ENCODE results near the gene FRMPD4. TPM values are rescaled to one million over a fixed set of nuclear protein-coding genes. Genes with fewer than 3 reads are reported as not detected.

FRMPD4 gene
- total RNA-seq, 2 donors from 2014 or later: not detected

- ATAC-seq: no peak
These were observed 233.8 kb downstream of the FRMPD4 start for GRCh38 chrX:12372111-12372510.

GRCh38 chrX:12374286-12374685, 236.0 kb downstream of the FRMPD4 start:
- Mint-ChIP-seq H3K27ac (no peak overlapping the region), H3K9me3 (no peaks in the 10 kb centered on the region), H3K36me3 (no peaks in the 10 kb centered on the region)
- DNase-seq (ENCODE audit: low spot score in 2 of 2) (no peak), ATAC-seq (no peak)

More at GRCh38 chrX:12372111-12372510, 233.8 kb downstream of the FRMPD4 start:
- no peak overlapping the region for H3K27ac Mint-ChIP-seq
- H3K9me3 Mint-ChIP-seq: no peaks in the 10 kb centered on the region
- H3K36me3 Mint-ChIP-seq: no peaks in the 10 kb centered on the region
- no peak for DNase-seq (ENCODE audit: low spot score in 2 of 2)

GRCh38 chrX:12378253-12378652, 240.0 kb downstream of the FRMPD4 start:
- Mint-ChIP-seq H3K36me3 (no peaks in the 10 kb centered on the region), H3K27ac (no peak overlapping the region), H3K9me3 (no peaks in the 10 kb centered on the region)
- ATAC-seq (no peak), DNase-seq (ENCODE audit: low spot score in 2 of 2) (no peak)

- ATAC-seq (no peak), DNase-seq (ENCODE audit: low spot score in 2 of 2) (no peak)
- H3K27ac Mint-ChIP-seq: no peak overlapping the region
- no peaks in the 10 kb centered on the region for H3K36me3 Mint-ChIP-seq
- no peaks in the 10 kb centered on the region for H3K9me3 Mint-ChIP-seq
These were observed 240.4 kb downstream of the FRMPD4 start for GRCh38 chrX:12378706-12379105.

GRCh38 chrX:12379671-12380070, 241.4 kb downstream of the FRMPD4 start:
- ATAC-seq (no peak), DNase-seq (ENCODE audit: low spot score in 2 of 2) (no peak)
- Mint-ChIP-seq H3K9me3 (no peaks in the 10 kb centered on the region), H3K36me3 (no peaks in the 10 kb centered on the region), H3K27ac (no peak overlapping the region)

GRCh38 chrX:12383196-12383595, 244.9 kb downstream of the FRMPD4 start:
- H3K9me3 Mint-ChIP-seq: no peaks in the 10 kb centered on the region
- DNase-seq (ENCODE audit: low spot score in 2 of 2): no peak
- H3K36me3 Mint-ChIP-seq: no peaks in the 10 kb centered on the region
- no peak for ATAC-seq
- H3K27ac Mint-ChIP-seq: no peak overlapping the region

GRCh38 chrX:12390301-12390700, 252.0 kb downstream of the FRMPD4 start:
- no peaks in the 10 kb centered on the region for H3K36me3 Mint-ChIP-seq
- no peak overlapping the region for H3K27ac Mint-ChIP-seq
- H3K9me3 Mint-ChIP-seq: no peaks in the 10 kb centered on the region
- DNase-seq (ENCODE audit: low spot score in 2 of 2) (no peak), ATAC-seq (no peak)

- DNase-seq (ENCODE audit: low spot score in 2 of 2) (no peak), ATAC-seq (no peak)
- H3K27ac Mint-ChIP-seq: no peak overlapping the region
- no peaks in the 10 kb centered on the region for H3K9me3 Mint-ChIP-seq
- no peaks in the 10 kb centered on the region for H3K36me3 Mint-ChIP-seq
These were observed 258.3 kb downstream of the FRMPD4 start for GRCh38 chrX:12396584-12396983.

GRCh38 chrX:12400218-12400617, 261.9 kb downstream of the FRMPD4 start:
- H3K27ac Mint-ChIP-seq: no peak overlapping the region
- H3K36me3 Mint-ChIP-seq: no peaks in the 10 kb centered on the region
- H3K9me3 Mint-ChIP-seq: no peaks in the 10 kb centered on the region
- ATAC-seq (no peak), DNase-seq (ENCODE audit: low spot score in 2 of 2) (no peak)

- DNase-seq (ENCODE audit: low spot score in 2 of 2): no peak
- no peaks in the 10 kb centered on the region for H3K9me3 Mint-ChIP-seq
- no peak for ATAC-seq
- H3K36me3 Mint-ChIP-seq: no peaks in the 10 kb centered on the region
- H3K27ac Mint-ChIP-seq: no peak overlapping the region
These were observed 263.0 kb downstream of the FRMPD4 start for GRCh38 chrX:12401252-12401651.

- no peak for DNase-seq (ENCODE audit: low spot score in 2 of 2)
- Mint-ChIP-seq H3K36me3 (no peaks in the 10 kb centered on the region), H3K9me3 (no peaks in the 10 kb centered on the region), H3K27ac (no peak overlapping the region)
- no peak for ATAC-seq
These were observed 265.3 kb downstream of the FRMPD4 start for GRCh38 chrX:12403474-12404082.

- H3K9me3 Mint-ChIP-seq: no peaks in the 10 kb centered on the region
- ATAC-seq (no peak), DNase-seq (ENCODE audit: low spot score in 2 of 2) (no peak)
- H3K36me3 Mint-ChIP-seq: no peaks in the 10 kb centered on the region
- H3K27ac Mint-ChIP-seq: no peak overlapping the region
These were observed 267.0 kb downstream of the FRMPD4 start for GRCh38 chrX:12405306-12405705.

GRCh38 chrX:12410523-12410922, 272.2 kb downstream of the FRMPD4 start:
- ATAC-seq (no peak), DNase-seq (ENCODE audit: low spot score in 2 of 2) (no peak)
- H3K36me3 Mint-ChIP-seq: no peaks in the 10 kb centered on the region
- H3K27ac Mint-ChIP-seq: no peak overlapping the region
- no peaks in the 10 kb centered on the region for H3K9me3 Mint-ChIP-seq

GRCh38 chrX:12411831-12412230, 273.6 kb downstream of the FRMPD4 start:
- Mint-ChIP-seq H3K36me3 (no peaks in the 10 kb centered on the region), H3K27ac (no peak overlapping the region), H3K9me3 (no peaks in the 10 kb centered on the region)
- DNase-seq (ENCODE audit: low spot score in 2 of 2): no peak
- ATAC-seq: no peak

- DNase-seq (ENCODE audit: low spot score in 2 of 2) (no peak), ATAC-seq (no peak)
- no peaks in the 10 kb centered on the region for H3K9me3 Mint-ChIP-seq
- H3K36me3 Mint-ChIP-seq: no peaks in the 10 kb centered on the region
- H3K27ac Mint-ChIP-seq: no peak overlapping the region
These were observed 274.3 kb downstream of the FRMPD4 start for GRCh38 chrX:12412561-12412960.

- DNase-seq (ENCODE audit: low spot score in 2 of 2): no peak
- Mint-ChIP-seq H3K9me3 (peaks cover 0 to 4% of the 10 kb centered on the region in 2 donors), H3K27ac (no peak overlapping the region), H3K36me3 (no peaks in the 10 kb centered on the region)
- ATAC-seq: no peak
These were observed 281.3 kb downstream of the FRMPD4 start for GRCh38 chrX:12419591-12419990.

GRCh38 chrX:12421918-12422317, 283.6 kb downstream of the FRMPD4 start:
- Mint-ChIP-seq H3K27ac (no peak overlapping the region), H3K36me3 (no peaks in the 10 kb centered on the region), H3K9me3 (peaks cover 0 to 4% of the 10 kb centered on the region in 2 donors)
- DNase-seq (ENCODE audit: low spot score in 2 of 2) (no peak), ATAC-seq (no peak)

- H3K36me3 Mint-ChIP-seq: no peaks in the 10 kb centered on the region
- no peak overlapping the region for H3K27ac Mint-ChIP-seq
- DNase-seq (ENCODE audit: low spot score in 2 of 2) (no peak), ATAC-seq (no peak)
- H3K9me3 Mint-ChIP-seq: peaks cover 0 to 4% of the 10 kb centered on the region in 2 donors
These were observed 285.1 kb downstream of the FRMPD4 start for GRCh38 chrX:12423346-12423745.

GRCh38 chrX:12425496-12425895, 287.2 kb downstream of the FRMPD4 start:
- no peak overlapping the region for H3K27ac Mint-ChIP-seq
- DNase-seq (ENCODE audit: low spot score in 2 of 2) (no peak), ATAC-seq (no peak)
- H3K9me3 Mint-ChIP-seq: no peaks in the 10 kb centered on the region
- H3K36me3 Mint-ChIP-seq: no peaks in the 10 kb centered on the region
